Pulmonary artery endothelial cell (primary cell): ENCODE measurements around the gene ACP7. TPM values are rescaled to one million over a fixed set of nuclear protein-coding genes. Genes with fewer than 3 reads are reported as not detected.
"Not testable (repeated sequence)": the region's sequence is repeated elsewhere in the genome, so short reads cannot be mapped to it uniquely, and the experiment has no call there.

ENCODE experiments used
- DNase-seq: peaks from one replicate; pipeline ENCODE4 v3.0.0-alpha.2; 2011; ENCODE audit warnings: low read depth, low spot score
- total RNA-seq: library from RNA; depleted of rRNA; stranded (reverse); fragments of >200 nt; gene quantifications from 2 replicates; pipeline ENCODE4 v1.2.3, GENCODE V29; 2014

ACP7 gene
- total RNA-seq, 1 donor from 2014 or later, result 0.20 TPM

DNA sequence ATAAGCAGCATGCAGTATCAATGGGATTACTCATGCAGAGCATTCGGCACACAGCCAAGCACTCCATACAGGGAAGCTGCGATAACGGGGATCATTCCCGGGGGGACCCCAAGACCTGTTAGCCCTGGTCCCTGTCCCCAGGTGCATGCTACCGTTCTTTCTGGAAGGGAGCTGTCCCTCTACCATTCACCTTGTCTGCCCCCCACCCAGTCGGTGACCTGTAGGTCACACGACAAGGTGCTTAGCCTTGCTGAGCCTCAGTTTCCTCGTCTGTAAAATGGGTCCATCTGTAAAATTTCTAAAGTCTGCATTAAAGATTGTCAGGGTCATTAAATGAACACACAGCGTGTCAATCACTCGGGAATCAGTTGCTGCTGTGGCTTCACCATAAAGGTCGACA, 6.8 kb upstream of the ACP7 start:
- no peak for DNase-seq

DNA sequence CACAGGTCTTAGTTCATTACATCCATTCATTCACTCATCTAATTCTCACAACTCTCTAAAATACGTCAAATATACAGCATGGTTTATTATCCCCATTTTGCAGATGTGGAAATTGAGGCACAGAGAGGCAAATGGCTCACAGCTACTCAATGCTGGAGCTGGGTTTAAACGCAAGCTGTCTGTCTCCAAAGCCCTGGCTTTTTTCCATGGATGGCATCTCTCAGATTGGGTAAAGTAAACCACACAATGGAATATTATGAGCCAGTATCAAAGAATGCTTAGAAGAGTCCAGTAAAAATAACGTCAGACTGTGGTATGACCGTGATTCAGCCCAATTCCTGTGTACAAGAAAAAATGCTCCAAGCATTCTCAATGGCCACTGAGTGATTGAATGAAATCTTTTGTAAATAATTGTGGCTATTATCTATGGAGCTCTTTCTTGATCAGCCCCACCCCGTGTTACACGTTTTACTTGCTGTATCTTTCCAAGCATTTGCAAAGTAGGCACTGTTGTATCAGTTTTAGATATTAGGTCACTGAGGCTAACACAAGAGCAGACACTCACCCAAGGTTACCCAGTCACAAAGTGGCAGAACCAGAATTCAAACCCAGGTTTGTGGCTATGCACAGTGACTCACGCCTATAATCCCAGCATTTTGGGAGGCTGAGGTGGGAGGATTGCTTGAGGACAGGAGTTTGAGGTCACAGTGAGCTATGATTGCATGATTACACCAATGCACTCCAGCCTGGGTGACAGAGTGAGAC, 5.5 kb upstream of the ACP7 start:
- peak; percentile 71 for DNase-seq

DNA sequence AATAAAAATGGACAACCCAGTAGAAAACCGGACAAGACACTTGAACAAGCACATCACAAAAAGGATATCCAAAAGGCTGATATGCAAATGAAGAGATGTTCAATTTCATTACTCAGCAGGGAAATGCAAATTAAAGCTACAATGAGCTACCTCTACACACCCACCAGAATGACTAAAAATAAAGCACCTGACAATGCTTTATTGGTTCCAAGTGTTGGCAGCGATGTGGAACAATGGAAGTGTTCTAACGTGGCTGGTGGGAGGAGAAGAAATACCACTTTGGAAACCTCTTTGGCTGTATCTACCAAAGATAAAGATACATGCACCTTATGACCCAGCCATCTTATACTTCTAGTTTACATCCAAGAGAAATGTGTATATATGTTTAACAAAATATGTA, 3.7 kb upstream of the ACP7 start:
- no peak for DNase-seq

DNA sequence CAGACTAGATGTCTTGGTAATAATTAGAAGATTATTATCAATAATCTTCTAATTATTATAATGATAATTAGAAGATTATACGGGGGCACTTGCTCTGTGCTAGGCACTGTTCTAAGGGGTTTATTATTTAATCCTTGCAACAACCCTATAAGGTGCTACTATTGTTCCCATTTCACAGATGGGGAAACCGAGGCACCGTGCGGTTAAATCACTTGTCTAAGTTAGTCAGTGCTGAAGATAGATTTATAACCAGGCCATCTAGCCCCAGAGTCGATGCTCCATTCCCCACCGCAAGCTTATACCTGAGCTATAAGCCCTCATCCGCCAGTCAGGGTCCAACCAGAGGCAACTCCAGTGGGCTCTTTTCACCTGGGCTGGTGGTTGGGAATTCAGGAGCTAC, 2.0 kb upstream of the ACP7 start:
- DNase-seq, result no peak

DNA sequence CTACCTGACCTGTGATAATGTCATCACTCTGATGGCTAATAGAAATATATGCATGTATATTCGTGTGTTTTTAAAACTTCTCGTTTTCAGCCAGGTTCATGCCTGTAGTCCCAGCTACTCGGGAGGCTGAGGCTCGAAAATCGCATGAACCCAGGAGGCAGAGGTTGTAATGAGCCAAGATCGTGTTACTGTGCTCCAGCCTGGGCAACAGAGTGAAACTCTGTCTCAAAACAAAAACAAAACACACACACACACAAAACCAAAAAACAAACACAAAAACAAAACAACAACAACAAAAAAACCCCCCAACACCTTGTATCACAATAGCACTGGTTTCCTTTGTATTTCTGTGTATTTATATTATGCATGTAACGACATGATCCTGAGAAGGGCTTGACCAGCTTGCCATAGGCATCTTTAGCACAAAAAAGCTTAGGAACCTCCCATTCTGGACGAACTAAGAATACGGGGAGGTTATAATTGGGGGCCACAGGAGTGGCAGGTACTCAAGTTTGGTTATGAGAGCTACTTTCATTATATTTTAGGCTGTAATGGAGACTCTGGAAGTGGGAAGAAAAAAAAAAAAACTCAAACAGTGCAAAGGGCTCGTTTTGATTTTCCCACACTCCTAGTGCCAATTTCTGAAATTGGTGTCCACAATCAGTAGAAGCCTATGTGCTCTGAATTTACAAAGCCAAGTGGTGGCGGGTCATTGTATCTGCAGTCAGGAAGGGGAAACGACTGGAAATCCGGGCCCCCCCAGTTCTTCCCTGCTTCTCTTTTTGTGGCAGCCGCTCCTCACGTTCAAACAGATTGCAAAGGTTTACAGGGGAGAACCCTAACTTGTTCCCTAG, 1.2 kb upstream of the ACP7 start:
- no peak for DNase-seq

DNA sequence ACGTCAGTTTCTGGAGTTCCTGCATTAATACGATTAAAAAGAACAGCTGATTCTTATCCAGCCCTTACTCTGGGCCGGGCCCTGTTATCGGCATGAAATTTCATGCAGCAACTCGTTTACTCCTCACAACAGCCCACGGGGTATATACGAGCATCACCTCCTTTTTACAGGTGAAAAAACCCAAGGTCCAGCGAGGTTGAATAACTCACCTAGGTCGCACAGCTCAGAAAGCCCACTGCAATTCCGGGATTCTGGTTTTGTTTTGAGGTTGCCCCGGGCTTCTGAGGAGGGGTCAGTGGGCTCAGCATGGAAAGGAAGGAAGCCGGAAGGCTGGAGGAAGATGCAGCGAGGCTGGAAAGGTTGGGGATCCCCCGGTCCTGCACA, 577 bp upstream of the ACP7 start:
- no peak for DNase-seq

DNA sequence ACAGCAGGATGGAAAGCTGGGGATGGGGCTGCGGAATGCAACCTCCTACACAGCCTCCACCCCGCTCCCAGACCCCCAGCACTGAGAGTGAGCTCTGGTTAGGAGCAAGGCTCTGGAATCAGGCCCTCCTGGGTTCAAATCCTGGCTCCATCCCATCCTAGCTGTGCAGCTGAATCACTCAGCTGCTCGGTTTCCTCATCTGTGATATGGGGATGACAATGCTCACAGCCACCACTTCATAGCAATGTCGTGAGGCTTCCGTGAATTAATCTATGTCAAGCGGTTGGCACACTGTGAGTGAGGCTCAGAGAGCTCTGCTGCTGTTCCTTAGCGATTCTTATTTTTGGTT, 538 bp downstream of the ACP7 start:
- no peak for DNase-seq

DNA sequence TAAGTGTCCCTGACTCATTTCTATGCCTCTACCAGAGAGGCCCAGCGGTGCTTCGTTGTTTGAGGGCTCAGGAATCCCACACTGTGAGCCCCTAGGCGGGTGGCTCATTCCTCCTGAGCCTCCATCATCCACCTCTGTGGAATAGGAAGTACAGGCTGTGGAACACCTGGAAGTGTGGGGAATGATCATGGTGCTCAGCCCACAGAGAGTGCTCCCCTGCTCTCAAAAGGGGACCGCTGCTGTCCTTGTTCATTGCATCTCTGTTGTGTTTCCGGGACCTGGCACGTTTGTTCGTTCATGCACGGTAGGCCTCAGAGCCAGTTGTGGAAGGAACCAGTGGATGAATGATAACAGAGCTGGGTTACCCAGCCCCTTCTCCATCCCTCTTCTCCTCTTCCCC, 1.2 kb downstream of the ACP7 start:
- no peak for DNase-seq

DNA sequence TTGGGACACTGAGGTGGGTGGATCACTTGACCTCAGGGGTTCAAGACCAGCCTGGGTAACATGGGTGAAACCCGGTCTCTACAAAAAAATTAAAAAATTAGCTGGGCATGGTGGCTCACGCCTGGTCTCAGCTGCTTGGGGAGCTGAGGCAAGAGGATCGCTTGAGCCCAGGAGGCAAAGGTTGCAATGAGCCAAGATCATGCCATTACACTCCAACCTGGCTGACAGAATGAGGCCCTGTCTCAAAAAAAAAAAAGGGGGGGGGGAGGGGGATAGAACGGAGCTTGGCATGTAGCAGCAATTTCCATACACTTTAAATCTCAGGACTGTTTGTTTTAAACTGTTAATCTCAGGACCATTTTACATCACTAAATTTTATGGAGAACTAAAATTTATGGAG, 2.2 kb downstream of the ACP7 start:
- DNase-seq, result no peak

DNA sequence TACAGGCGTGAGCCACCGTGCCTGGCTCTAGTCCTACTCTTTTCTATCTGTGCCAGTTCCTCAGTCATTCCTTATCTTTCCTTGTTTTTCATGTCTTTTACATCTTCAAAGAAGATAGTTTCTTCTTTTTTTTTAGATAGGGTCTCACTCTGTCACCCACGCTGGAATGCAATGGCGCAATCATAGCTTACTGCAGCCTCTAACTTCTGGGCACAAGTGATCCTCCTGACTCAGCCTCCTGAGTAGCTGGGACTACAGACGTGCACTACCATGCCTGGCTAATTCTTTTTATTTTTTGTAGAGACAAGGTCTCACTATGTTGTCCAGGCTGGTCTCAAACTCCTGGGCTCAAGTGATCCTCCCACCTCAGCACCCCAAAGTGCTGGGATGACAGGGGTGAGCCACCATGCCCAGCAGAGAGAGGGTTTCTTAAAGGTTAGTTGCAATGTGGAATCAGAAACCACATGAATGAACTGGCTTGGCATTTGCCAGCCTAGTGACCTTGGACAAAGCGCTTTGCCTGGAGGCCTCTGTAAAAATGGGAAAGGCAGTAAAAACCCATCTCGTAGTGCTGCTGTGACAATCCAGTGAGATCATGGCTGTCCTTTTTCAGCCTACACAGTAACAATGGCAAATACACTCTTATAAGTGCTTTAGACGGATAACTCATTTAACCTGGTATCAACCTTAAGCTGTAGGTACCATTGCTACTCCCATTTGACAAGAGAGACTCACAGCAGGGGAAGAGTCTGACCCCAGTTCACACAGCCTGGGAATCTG, 3.9 kb downstream of the ACP7 start:
- no peak for DNase-seq

DNA sequence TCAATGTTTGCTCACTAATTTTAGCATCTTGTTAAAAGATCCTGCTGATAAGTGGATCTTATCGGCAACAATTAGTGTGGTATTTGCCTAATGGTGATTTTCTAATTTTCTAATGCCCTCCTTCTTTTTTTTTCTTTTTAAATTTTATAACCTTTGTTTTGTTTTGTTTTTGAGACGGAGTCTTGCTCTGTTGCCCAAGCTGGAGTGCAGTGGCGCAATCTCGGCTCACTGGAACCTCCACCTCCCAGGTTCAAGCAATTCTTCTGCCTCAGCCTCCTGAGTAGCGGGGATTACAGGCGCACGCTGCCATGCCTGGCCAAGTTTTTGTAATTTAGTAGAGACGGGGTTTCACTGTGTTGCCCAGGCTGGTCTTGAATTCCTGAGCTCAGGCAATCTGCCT, 5.8 kb downstream of the ACP7 start:
- DNase-seq, result not testable (repeated sequence)

DNA sequence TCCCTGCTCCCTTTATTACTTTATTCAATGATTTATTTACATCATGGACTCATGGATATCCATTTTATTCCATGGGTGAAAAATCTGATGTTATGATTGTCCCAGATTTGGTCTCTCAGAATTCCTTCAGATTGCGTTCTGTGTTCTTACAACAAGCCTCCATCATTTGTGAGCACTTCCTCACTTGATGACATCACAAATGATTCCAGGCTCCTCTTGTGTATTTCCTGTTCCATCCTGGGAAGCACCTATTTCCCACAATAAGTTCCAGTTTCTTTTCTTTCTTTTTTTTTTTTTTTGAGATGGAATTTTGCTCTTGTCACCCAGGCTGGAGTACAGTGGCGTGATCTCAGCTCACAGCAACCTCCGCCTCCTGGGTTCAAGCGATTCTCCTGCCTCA, 6.7 kb downstream of the ACP7 start:
- DNase-seq, result no peak

DNA sequence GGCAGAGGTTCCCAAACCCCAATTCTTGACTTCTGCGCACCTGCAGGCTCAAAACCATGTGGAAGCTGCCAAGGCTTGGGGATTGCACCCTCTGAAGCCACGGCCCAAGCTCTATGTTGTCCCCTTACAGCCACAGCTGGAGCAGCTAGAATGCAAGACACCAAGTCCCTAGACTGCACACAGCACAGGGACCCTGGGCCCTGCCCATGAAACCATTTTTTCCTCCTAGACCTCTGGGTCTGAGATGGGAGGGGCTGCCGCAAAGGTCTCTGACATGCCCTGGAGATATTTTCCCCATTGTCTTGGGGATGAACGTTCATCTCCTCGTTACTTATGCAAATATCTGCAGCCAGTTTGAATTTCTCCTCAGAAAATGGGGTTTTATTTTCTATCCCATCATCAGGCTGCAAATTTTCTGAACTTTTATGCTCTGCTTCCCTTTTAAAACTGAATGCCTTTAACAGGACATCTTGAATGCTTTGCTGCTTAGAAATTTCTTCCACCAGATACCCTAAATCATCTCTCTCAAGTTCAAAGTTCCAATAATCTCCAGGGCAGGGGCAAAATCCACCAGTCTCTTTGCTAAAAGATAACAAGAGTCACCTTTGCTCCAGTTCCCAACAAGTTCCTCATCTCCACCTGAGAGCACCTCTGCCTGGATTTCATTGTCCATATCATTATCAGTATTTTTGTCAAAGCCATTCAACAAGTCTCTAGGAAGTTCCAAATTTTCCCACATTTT, 11.8 kb downstream of the ACP7 start:
- not testable (repeated sequence) for DNase-seq

DNA sequence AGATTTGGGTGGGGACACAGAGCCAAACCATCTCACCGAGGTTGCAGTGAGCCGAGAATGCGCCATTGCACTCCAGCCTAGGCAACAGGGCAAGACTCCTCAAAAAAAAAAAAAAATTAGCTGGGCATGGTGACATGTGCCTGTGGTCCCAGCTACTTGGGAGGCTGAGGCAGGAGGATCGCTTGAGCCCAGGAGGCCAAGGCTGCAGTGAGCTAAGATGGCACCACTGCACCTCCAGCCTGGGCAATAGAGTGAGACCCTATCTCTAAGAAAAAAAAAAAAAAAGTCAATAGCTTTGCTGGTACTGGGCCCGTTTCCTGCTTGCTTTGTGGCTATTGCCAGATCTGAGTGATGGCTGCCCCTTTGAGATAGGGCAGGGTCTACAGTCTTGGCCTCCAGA, 13.1 kb downstream of the ACP7 start:
- DNase-seq, result no peak

DNA sequence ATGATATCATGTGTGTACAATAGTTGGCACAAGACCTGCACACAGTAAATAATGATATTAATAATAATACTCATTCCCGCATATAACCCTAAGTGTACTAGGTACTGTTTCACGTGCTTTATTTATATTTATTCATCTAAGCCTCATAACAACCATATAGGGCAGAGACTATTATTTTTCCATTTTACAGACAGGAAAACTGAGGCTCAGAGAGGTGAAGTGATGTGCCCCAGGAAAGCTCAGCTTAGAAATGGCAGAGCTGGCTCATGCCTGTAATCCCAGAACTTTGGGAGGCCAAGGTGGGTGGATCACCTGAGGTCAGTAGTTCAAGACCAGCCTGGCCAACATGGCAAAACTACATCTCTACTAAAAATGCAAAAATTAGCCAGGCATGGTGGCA, 13.6 kb downstream of the ACP7 start:
- DNase-seq, result no peak

DNA sequence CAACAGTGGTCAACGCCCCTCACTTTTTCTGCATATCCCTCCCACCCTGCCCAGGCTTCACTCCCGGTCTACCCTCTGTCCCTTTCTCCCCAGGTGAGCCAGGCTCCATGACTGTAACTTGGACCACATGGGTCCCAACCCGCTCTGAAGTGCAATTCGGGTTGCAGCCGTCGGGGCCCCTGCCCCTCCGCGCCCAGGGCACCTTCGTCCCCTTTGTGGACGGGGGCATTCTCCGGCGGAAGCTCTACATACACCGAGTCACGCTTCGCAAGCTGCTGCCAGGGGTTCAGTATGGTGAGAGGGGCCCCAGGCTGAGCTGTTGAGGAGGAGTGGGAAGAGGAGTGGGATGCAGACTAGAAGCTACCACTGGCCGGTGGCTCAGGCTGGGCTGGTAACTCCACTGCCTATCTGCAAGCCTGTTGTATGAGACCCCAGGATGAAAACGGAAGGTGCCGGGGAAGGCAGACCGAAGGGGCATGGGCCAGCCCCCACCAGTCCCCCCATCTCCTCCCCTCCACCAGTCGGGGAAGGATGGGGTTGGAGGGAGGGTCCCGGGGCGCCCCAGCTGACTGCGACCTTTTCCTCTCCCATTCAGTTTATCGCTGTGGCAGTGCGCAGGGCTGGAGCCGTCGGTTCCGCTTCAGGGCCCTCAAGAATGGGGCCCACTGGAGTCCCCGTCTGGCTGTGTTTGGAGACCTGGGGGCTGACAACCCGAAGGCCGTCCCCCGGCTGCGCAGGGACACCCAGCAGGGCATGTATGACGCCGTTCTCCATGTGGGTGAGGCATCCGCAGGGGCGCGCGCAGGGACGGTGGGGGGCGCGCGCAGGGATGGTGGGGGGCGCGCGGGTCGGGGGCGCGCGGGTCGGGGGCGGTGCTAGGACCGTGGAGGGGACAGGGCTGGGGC, 14.4 kb downstream of the ACP7 start:
- DNase-seq, result no peak

DNA sequence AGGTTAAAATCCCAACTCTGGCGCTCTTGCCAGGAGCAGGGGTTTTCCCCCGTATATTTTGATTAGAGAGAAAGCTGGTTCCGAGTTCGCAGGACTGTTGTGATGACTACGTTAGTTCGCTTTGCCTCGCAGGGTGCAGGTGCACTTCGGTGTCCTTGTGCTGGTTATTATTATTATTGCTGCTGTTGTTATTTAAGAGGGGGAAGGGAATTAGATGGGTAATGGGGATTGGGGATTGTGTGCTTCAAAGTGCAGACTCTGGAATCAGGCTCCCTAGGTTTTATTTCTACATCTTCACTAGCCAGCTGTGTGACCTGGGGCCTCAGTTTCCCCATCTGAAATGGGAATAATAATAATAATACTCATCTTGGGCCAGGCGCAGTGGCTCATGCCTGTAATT, 15.2 kb downstream of the ACP7 start:
- no peak for DNase-seq

DNA sequence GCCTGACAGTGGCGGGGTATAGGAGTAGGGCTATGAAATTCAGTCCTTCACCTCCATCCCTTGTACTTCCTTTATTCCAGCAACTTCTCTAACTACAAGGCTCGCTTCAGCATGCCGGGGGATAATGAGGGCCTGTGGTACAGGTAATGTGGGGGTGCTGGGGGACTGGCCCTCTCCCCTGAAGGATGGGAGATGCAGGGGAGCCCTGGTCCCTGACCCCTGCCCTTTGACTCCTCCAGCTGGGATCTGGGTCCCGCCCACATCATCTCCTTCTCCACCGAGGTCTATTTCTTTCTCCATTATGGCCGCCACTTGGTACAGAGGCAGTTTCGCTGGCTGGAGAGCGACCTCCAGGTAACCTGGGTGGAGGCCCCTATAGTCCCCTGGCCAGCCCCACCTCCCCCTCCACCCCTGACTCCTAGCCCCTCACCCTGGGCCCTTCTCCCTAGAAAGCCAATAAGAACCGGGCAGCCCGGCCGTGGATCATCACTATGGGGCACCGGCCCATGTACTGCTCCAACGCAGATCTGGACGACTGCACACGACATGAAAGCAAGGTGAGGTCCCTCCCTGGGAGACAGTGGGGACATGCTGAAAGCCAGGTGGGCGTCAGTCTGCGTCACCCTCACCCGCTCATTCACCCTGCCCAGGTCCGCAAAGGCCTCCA, 16.5 kb downstream of the ACP7 start:
- no peak for DNase-seq

DNA sequence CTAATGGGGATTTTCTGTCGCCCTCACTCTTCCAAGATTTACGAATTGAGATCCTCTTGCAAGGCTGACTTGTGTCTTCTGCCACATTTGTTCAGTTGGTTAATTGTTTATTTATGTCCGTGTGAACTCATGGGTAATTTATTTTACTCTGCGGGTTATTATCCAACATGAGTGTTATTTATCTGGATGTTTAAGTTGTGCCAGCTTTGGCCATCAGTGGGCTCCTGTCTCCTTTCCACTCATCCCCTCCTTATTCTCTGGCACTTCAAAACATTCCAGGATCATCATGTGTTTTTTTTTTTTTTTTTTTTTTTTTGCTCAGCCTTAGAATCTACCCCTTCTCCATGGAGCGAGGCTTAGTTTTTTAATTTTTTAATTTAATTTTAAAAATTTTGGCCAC, 19.0 kb downstream of the ACP7 start:
- DNase-seq, result no peak

DNA sequence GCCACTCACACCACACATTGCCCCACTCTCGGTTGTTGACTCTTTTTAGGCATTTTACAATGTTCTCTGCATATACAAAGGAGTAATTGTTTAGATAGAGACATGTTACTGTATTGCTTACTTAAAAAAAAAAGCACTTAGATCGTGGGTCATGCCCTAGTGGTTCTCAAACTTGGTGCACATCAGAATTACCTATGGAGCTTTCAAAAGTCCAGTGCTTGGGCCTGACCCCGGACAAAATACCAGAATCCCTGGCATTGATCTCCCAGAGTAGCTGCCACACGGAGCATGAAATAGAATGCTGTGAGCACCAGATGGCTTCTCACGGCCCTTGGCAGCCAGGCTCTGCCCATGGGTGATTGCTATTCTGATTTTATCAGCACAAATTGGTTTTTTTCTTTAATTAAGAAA, 20.0 kb downstream of the ACP7 start:
- DNase-seq, result no peak
